ENCODE measurements around the gene GOLIM4. TPM values are rescaled to one million over a fixed set of nuclear protein-coding genes. Genes with fewer than 3 reads are reported as not detected.

GOLIM4 gene
- polyA plus RNA-seq, 1 experiment, result 35.1 TPM

- Histone ChIP-seq H3K36me3 (ENCODE audit: control insufficient read depth, insufficient read depth, low read length) (no peaks in the 10 kb centered on the region), H3K4me3 (ENCODE audit: low read depth, low read length) (no peak overlapping the region), H3K27me3 (ENCODE audit: control insufficient read depth, insufficient read depth, low read length) (no peaks in the 10 kb centered on the region)
- ChIA-PET POLR2A (no interaction called here), CTCF (interaction anchor here (0.9 to 2.7 kb wide), 3 partner anchors 8 to 78 kb away, joined by 3 to 8 read pairs (median 8); no protein-coding TSS in a partner anchor)
- TF ChIP-seq CTCF (IDR thresholded peaks at IDR 0.05; ENCODE audit: insufficient read depth, low read depth, low read length), result no peak
- no peak for DNase-seq (ENCODE audit: low read depth)
These were observed 8.2 kb downstream of the GOLIM4 start for GRCh38 chr3:168087539-168087938.

- TF ChIP-seq CTCF (IDR thresholded peaks at IDR 0.05; ENCODE audit: insufficient read depth, low read depth, low read length), result no peak
- CTCF ChIA-PET, result interaction anchor here (0.9 to 2.7 kb wide), 4 partner anchors 7 to 79 kb away, joined by 3 to 8 read pairs (median 6); no protein-coding TSS in a partner anchor
- DNase-seq (ENCODE audit: low read depth), result no peak
- Histone ChIP-seq H3K36me3 (ENCODE audit: control insufficient read depth, insufficient read depth, low read length) (no peaks in the 10 kb centered on the region), H3K27me3 (ENCODE audit: control insufficient read depth, insufficient read depth, low read length) (no peaks in the 10 kb centered on the region), H3K4me3 (ENCODE audit: low read depth, low read length) (no peak overlapping the region)
- POLR2A ChIA-PET, result no interaction called here
These were observed 9.0 kb downstream of the GOLIM4 start for GRCh38 chr3:168086541-168087260.

- POLR2A ChIA-PET, result no interaction called here
- TF ChIP-seq CTCF (IDR thresholded peaks at IDR 0.05; ENCODE audit: insufficient read depth, low read depth, low read length), result no peak
- Histone ChIP-seq H3K36me3 (ENCODE audit: control insufficient read depth, insufficient read depth, low read length) (no peaks in the 10 kb centered on the region), H3K4me3 (ENCODE audit: low read depth, low read length) (no peak overlapping the region), H3K27me3 (ENCODE audit: control insufficient read depth, insufficient read depth, low read length) (no peaks in the 10 kb centered on the region)
- CTCF ChIA-PET, result interaction anchor here (1.1 to 1.2 kb wide), 2 partner anchors 9 to 81 kb away, joined by 3 read pairs; no protein-coding TSS in a partner anchor
- no peak for DNase-seq (ENCODE audit: low read depth)
These were observed 10.1 kb downstream of the GOLIM4 start for GRCh38 chr3:168085491-168086119.

GRCh38 chr3:168083906-168084305 lies 11.8 kb downstream of the GOLIM4 start:
- ChIA-PET CTCF (no interaction called here), POLR2A (no interaction called here)

More at GRCh38 chr3:168083906-168084305, 11.8 kb downstream of the GOLIM4 start:
- H3K27me3 ChIP-seq (ENCODE audit: control insufficient read depth, insufficient read depth, low read length), result no peaks in the 10 kb centered on the region
- no peak overlapping the region for H3K4me3 ChIP-seq (ENCODE audit: low read depth, low read length)
- no peaks in the 10 kb centered on the region for H3K36me3 ChIP-seq (ENCODE audit: control insufficient read depth, insufficient read depth, low read length)
- no peak for TF ChIP-seq CTCF (IDR thresholded peaks at IDR 0.05; ENCODE audit: insufficient read depth, low read depth, low read length)
- no peak for DNase-seq (ENCODE audit: low read depth)

Data from BJ (cell line).